ELF-1 (cell line): ENCODE measurements around the gene AIFM2.
"Not testable (repeated sequence)": the region's sequence is repeated elsewhere in the genome, so short reads cannot be mapped to it uniquely, and the experiment has no call there.

Source experiments
- DNase-seq: peaks from one replicate; pipeline ENCODE4 v3.0.0-alpha.2; 2016; ENCODE audit warnings: low read depth, low spot score

The AIFM2 gene

GRCh38 chr10:70123166-70123565 lies 9.5 kb downstream of the AIFM2 start:
- DNase-seq: not testable (repeated sequence)

DNA sequence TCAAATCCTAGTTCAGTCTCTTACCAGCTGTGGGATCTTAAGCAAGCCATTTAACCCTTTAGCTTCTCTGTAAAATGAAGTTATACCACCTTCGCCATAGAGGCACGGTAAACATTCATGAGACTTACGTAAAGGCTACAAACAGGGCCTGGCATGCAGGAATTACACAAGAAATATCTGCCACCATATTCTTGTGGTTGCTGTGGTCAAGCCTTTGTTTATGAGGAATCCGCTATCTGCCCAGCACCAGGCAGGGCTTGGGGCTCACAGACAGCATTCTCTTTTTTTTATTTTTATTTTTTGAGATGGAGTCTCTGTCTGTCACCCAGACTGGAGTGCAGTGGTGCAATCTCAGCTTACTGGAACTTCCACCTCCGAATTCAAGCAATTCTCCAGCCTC lies 9.9 kb downstream of the AIFM2 start:
- DNase-seq: no peak

GRCh38 chr10:70121281-70121949 lies 11.2 kb downstream of the AIFM2 start:
- no peak for DNase-seq

- no peak for DNase-seq
These were observed 12.2 kb downstream of the AIFM2 start for GRCh38 chr10:70120417-70120816.

- no peak for DNase-seq
These were observed 13.0 kb downstream of the AIFM2 start for GRCh38 chr10:70119623-70120022.

- no peak for DNase-seq
These were observed 13.4 kb downstream of the AIFM2 start for GRCh38 chr10:70119197-70119596.

DNA sequence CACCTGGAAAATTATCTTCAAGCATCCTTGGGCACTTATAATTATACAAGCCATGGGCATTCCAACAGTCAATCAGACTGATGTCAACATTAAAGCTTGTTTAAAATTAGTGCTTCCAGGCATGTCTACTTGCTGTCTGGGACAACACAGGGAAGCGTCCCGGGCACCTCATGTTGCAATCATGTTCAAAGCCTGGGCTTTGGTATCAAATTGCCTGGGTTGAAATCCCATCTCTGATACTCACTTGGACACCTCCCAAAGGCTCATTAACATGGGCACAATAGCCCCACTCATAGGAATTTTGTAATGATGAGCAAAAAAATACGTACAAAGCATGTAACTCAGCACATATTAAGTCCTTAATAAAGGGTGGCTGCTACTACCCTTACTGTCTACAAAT lies 14.4 kb downstream of the AIFM2 start:
- no peak for DNase-seq

GRCh38 chr10:70117646-70118045 lies 15.0 kb downstream of the AIFM2 start:
- DNase-seq: no peak

- DNase-seq: peak; percentile 72
These were observed 16.5 kb downstream of the AIFM2 start for GRCh38 chr10:70115948-70116682.

GRCh38 chr10:70114902-70115301 lies 17.7 kb downstream of the AIFM2 start:
- DNase-seq: peak; percentile 36

- no peak for DNase-seq
These were observed 20.6 kb downstream of the AIFM2 start for GRCh38 chr10:70112071-70112470.

- no peak for DNase-seq
These were observed 21.1 kb downstream of the AIFM2 start for GRCh38 chr10:70111496-70111895.

DNA sequence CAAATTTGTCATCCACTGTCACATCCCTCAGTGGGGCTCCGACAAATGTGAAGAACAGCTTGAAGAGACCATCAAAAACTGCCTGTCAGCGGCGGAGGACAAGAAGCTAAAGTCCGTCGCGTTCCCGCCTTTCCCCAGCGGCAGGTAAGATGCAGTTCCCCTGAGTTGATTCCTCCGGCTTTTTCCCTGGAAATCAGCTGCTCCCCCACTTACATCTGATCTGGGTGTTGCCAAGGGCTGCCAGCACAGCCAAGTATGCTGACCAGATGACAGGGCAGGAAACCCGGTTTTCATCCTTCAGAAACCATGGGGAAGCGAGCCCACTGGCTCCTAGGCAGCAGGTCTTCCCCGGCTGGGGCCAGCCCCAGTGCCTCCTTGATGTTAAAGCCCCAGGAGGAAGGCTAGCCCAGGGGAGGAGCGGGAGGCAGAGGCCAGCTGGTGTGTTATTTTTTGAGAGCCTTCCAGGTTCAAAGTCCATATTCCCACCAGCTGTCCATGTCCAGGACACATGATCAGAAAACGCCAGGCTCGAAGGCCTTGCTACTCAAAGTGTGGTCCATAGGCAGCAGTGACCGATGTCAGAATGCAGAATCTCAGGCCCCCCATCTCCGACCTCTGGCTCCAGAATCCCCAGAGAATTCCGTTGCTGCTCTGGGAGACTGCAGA lies 23.4 kb downstream of the AIFM2 start:
- DNase-seq: no peak

DNA sequence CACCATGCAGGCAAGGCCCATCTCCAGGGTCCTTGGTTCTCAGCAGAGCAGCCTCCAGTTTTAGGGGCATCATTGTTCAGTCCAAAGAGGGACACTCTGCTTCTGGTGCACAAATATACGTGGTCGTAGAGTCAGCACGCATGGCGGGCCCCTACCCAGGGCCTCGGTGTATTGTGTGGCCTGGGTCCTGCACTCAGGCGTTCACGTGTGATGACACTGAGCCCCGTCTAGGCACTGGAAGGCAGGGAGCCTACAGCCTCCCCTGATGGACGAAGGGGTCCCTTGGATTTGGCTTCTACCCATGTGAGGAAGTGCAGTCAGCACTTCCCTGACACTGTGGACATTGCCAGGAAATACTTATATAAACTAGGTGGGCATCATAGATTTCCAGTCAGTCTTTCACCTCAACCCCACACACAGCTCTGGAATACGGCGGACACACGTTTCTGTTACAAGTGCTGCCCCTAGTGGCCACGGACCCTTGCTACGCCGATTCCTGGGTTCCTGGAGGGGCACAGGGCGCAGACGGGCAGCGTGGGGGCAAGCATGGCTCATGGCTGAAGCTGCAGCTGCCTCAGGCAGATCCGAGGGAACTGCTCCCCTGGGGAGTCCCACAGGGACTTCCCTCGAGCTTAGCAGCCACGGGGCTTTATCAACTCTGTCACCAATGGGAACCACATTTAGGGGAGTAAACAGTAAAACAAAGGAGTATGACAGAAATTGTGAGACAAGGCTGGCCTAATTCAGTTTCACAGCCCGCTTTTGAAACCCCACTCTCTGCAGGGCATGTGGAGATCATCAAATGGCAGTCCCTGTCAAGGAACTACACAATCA lies 25.4 kb downstream of the AIFM2 start:
- DNase-seq: peak; percentile 69

- no peak for DNase-seq
These were observed 31.0 kb downstream of the AIFM2 start for GRCh38 chr10:70101668-70102067.

DNA sequence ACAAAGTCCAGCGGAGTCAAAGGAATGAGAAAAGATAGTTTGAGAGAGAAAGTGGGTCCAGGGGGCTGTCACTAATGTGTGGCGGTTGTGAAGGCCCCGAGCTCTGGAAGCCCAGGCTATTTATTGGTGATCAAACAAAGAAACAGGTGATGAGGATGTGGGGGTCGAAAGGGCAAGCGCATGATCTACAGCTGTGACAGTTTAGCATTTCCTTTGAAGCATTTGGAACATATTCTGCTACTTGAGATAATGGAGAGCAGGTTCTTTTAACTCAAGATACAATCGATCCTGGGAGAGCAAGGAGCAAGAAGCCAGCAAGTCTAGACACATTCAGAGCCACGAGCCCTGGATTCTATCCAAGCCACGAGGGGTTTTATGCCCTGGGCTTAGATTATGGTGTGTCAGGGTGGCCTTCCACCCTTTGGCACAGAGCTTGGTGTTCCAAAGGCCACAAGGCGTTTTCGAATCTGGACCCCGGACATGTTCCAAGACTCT lies 31.5 kb downstream of the AIFM2 start:
- DNase-seq: not testable (repeated sequence)

GRCh38 chr10:70098271-70098670 lies 34.4 kb downstream of the AIFM2 start:
- no peak for DNase-seq

DNA sequence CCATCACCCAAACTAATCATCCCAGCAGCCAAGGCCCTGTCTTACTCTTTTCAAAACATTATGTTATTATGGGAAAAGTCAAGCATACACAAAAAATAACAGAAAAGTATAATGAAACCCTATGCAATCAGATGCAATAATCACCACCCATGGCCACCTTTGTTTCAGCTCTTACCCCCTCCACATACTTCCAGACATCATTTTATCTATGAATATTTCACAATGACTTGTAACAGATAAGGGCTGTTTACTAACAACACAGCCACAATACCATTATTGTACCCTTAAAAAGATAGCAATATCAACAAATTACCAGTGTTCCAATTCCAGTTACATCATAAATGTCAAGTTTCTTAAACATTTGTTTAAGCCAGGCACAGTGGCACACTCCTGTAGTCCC lies 35.2 kb downstream of the AIFM2 start:
- no peak for DNase-seq

DNA sequence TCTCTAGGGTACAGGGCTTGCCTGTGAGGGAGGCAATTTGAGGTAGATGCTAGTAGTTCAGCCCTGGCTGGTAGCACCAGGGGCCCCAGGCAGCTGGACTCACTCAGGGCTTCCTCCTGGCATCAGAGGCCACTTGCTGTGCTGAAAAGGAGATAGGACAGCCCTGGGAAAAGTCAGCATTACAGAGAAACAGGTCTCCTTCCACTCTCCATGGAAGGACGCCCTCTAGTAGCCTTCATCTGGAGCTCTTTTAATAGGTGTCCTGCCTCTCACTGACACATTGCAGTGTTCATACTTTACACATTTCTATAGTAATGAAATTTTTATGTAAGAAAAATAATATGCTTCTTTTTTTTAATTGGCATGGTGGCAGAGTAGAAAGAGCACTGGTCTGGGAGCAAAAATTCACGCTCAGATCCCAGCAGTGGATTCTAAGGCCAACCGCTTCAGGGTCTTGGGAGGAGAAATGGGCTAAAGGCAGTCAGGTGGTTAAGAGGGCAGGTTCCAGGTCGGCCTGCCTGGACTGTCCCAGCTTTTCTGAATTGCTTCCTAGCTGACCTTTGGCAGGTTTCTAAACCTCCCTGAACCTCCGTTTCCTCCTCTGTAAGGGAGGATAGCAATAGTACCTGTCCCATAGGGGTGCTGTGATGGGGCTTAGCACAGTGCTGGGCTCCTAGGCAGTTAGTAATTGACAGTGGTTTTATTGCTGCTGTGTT lies 35.8 kb downstream of the AIFM2 start:
- DNase-seq: no peak

GRCh38 chr10:70096016-70096704 lies 36.5 kb downstream of the AIFM2 start:
- DNase-seq: no peak
